HG03045 (cell line): ENCODE measurements around the gene B4GALNT1.
"Not testable (repeated sequence)": the region's sequence is repeated elsewhere in the genome, so short reads cannot be mapped to it uniquely, and the experiment has no call there.

Source experiments
- ATAC-seq: cut with Tn5 transposase; IDR thresholded peaks from one replicate; pipeline ENCODE4 v1.9.1; 2021; ENCODE audit warnings: mild to moderate bottlenecking, moderate library complexity; ENCODE audit not compliant: unreplicated experiment

B4GALNT1 gene

DNA sequence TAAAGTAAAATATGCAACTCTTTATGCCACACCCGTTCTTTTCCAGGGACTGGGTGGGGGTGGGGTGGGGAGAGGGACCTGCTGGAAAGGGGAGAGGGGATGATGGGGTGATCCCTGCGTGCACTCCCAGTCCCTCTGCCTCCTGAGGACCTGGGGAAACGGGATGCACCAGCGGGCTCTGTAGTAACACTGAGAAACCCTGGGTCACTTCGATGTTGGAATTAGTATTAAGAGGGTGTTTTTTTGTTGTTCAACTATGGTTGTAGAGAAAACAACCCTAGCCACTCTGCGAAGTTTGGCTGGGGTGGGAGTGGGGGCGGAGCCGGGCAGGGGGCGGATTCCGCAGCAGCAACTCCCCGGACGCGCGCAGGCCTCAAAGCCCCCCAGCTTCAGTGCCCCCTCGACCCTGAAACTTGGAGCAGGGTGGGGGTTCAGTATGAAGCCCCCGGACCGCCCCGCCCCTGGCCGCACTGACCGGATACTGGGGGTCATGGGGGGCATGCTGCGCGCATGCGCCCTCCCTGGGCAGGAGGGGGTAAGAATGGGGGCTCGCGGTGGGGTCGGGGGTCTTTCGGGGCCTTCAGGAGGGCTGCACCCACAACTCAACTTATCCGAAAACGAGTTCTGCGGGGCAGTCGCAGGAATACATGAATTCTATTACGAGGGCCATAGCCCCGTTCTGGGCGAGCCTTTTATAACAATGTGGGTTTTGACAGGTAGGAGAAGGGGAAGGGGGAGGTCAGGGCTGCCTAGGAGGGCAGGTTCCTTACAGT is 23.0 kb downstream of the B4GALNT1 start:
- ATAC-seq: no peak

DNA sequence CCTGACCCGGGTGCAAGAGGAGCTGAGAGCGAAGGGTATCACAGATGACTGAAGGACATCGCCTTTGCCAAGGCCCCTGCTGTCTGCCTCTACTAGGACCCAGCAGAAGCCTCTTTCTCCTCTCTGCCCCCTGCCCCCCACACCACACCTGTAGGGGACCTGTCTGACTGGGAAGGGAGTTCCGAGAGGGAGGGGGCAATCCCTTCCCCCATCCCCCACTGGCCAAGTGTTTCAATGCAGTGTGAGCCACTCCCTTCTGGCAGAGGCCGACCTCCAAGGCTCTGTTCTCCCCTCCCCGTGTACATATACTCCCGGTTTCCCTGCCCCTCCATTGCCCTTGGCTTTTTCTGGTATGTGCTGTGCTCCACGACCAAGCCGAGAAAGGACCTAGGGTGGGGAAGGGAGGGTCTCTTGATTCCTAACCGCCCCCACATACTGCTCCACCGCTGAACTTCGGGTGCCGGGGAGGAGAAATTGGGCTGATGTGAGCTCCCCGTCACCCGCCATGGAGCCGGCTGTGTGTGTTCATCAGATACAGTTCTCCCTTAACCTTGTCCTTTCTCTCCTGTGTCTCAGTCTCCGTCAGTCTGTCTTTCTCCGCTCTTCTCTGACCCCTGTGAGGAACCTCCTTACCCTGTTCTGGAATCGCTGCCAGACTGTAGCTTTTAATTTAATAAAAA is 23.8 kb downstream of the B4GALNT1 start:
- ATAC-seq: no peak

DNA sequence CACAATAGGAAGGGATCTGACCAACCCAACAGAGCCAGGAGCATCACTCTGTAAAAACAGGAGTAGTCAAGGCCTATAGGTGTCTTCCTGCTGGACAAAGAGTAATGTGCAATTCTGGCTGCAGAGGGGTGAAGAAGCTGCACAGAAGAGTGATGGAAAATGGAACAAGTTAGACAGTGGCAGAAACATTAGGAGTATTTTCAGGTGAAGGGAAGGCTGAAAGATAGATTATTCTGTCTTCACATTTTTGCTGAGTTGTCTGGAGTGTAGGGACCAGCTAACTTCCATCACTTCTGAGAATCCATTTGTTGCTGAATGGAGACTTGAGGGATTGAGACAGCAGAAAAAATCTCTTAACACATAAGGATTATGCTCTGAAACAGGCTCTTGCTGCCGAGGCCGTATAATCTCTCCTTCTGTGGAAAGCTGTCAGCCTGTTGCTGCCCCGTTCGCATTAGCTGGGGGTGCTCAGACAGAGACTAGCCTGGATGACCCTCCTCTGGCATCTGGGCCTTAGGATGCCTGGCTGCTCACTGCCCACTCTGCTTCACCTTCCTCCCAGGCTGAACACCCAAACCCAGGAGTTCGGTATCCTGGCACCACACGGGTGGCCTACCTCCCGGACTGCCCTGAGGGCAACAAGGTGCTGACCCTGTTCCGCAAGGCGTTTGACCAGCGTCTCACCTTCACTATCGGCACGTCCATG is 24.9 kb downstream of the B4GALNT1 start:
- no peak for ATAC-seq

DNA sequence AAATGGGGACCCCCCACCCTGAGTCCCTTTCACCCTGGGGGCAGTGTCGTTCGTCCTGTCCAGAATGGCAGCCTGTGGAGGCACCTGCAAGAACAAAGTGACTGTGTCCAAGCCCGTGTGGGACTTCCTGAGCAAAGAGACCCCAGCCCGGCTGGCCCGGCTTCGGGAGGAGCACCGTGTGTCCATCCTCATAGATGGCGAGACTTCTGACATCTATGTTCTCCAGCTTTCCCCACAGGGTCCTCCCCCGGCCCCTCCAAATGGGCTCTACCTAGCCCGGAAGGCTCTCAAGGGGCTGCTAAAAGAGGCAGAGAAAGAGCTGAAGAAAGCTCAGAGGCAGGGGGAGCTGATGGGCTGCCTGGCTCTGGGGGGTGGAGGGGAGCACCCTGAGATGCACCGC is 26.2 kb downstream of the B4GALNT1 start:
- ATAC-seq: no peak

DNA sequence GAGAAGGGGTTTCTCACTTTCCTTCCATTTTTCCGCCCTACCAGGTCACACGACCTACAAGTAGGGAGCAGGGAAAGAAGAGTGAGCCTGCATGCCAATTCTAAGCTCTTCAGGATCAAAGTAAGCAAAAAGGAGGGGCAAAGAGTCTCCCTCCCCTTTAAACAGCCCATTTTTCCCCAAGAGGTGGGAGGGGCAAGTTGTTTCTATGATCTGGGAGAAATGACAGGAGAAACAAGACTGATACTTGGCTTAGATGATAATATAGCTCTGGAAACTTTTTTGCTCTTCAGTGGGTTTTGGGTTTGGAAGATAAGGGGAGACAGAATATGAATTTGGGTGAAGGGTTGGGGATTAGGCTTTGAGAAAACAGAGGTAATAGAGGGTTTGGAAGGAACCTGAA is 26.6 kb downstream of the B4GALNT1 start:
- ATAC-seq: no peak

DNA sequence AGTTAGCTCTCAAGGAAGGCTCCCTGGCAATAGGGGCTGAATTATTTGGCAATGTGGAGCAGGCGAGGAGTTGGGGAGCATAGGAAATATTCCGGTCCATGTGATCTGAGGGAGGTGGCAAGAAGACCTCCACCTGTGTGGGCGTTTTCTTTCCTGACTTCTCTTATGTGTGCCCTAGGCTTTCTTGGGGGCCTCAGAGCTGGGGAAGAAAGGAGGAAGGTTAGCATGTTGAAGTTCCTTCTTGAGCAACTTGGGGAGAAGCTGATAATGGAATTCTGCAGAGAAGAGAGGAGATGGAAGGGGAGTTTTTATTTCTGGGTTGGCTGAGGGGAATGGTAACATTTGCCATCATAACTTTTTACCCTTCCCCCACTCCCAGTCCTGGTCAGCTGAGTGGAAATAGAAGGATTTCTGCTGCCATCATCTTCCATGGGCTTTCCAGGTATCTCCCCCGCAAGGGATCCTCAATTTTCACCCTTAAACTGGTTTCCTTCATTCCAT is 27.1 kb downstream of the B4GALNT1 start:
- no peak for ATAC-seq

DNA sequence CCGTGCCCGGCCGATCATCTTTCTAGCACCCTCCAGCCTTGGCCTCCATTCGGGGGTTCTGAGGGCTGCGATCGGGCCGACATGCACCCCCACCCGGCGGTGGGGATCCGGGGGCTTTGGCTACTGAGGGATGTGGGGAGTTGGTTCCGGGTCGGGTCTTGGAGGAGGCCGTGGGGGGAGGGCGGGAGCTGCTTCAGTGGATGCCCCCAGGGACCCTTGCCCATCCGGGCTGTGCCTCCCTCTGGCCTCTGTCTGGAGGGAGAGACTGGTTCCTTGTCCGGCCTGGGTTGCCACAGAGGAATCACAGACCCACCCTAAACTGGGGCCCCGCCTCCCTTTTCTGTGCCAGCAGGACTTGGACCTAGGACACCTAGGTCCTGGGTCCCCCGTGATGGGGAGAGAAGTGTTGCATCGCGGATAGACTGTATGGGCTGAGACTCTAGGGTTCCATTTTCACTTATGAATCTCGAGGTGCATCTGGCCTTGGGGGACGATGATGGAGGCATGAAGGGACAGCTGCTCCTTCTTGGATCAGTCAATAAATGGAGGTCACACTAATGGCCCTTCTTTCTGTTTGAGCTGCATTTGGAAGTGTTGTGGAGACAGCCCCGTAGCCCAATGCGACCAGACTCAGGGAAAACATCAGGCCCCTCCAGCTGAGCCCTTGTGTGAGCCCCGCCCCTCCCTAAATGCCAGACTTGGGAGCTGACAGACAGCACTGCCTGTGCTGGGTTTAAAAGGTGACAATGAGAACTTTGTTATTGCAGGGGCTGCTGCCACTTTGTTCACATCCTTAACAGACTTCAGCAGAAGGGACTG is 27.8 kb downstream of the B4GALNT1 start:
- ATAC-seq: no peak

DNA sequence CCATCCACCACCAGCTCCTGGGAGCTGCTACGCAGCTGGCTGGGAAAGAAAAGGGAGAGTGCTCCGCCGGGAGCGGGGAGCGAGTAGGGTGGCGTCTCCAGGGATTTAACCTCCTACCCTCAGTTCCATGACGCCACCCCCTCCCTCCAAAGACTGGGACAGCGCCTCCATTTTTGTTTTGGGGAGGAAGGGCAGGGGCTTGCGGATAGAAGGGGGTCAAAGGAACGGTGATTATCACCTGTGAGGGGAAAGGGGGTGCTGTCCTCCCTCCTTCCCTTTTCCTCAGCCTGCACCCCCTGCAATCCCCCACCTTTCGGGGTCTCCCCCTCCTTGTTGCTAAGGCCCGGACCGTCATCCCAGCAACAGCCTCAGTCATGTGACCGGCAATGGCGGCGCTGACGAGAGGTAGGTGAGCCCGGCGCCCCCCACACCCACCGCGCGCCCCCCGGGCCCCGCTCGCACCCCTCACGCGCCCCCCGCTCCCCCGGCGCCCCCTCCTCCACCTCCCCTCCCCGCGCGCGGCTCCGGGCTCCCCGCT is 28.5 kb downstream of the B4GALNT1 start, which contains the start of gene DTX3:
TSS of gene DTX3 (plus strand) at position 371 of the 538 bp plus-strand sequence. CDS start 1,694 bp downstream, outside the sequence.
- ATAC-seq: no peak

DNA sequence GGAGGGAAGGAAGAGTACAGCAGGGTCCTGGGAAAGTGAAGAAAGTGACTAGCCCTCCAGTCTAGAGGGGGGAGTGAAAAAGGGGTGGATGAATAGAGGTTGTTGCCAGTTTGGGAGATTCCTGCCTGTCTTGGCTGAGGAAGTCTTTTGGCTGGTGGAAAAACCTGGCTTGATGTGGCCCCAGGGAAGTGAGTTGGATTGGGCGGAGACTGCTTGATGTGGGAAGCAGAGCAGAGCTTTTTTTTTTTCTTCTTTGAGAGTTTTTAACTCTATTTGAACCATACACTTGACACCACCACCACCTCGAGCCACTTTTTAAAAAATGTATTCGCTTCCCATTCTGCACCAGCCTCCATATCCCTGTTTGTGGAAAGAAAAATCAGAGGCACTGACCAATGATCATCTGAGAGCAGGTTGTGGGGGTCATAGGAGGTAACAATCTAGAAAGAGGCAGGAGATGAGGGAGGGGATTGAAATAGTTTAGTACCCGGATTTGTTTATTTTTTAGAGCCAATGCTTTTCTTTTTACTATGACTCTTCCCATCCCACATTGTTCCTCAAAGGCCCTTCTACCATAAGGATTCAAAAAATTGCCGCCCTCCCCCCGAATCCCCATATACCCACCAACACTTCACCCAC is 29.1 kb downstream of the B4GALNT1 start:
- no peak for ATAC-seq

DNA sequence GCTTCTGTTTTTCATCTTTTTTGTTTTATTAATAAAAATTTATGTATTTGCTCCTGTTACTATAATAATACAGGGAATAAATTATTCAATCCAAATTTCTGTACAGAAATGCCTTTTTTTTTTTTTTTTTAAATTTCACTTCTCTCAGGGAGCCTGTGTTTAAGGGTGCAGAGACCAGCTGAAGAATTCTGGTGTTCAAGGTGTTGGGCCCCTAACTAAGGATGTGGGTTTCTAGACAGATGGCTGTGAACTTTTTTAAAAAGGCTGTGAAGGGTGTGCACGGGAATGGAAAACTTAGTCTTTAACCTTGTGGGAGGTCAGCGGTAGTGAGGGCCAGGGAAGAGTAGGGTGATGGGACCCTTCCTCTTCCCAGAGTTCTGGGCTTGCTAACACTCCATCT is 29.7 kb downstream of the B4GALNT1 start:
- ATAC-seq: no peak

DNA sequence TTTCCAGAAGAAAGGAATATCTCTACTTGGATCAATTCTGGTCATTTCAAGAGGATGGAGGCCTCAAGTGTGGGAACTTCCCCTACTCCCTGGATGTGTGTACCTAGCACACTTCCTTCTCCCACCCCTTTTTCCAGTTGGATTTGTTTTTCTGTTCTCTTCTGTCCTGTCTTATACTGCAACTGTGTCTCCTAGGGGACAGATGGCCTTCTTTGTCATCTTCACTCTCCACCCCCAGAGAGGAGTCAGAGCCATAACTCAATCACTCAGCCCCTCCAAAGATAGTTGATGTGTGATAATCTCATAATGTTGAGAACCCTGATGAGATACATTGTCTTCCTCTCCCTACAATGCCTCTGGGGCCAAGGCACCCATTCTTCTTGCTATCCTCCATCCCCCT is 30.5 kb downstream of the B4GALNT1 start:
- ATAC-seq: no peak

DNA sequence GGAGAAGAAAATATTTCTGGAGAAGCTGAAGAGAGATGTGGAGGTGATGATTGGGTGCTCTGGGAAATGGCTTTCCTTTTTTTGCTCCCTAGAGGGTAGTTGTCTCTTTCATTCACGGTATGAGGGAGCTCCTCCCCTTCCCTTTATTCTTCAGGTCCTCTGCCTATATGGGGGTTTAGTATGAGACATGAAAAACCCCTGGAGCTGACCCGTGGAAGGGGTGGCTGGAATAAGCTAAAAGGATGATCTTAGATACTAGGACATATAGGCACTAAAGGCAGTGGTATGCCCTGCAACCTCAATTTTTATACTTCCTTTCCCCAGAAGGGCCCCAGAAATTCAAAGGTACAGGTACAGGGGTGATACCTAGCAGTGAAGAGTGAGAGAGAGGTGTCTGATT is 32.6 kb downstream of the B4GALNT1 start:
- ATAC-seq: no peak

DNA sequence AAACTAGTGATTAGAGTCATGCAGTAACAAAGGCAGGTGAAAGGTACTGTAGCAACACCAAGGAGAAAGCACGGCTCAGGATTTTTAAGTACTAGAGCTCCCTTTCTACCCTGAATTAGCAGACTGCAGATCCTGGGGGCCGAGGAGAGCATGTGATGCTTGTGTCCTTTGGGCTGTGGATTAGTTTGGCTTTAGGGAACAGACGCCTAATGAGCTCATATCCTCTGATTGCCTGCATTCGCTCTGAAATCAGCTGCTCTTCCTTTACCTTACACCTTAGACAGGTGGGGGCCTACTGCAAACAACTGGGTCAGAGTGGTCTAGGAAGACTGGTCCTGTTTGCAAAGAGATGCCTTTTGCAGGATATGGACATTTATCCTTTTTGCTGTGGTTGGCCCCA is 39.8 kb downstream of the B4GALNT1 start:
- ATAC-seq: no peak

DNA sequence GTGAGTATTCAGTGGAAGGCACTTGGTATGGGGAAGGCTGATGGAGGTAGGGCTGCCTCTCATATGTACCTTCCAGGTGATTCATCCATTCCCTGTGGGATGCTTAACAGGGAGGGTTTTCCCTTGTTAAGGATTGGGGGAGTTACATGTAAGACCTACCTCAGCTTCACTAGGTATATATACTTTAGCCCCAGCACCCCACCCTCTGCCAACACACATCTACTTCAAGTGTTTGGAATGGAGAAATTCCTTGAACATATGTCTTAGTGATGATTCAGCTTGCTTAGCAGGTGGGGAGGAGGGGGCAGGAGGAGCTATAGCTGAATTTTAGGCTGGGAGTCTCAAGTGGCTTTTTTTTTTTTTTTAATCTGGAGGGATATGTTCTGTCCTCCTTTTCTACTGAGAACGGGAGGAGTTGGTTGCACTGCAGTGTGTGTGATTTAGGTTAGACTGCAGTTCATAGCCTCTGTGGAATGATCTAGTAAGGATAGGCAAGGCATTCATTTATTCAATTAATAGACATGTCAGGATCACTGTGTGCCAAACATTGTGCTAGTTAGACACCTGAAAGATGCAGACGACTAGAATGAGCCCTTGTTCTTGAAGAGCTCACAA is 40.3 kb downstream of the B4GALNT1 start:
- ATAC-seq: no peak

DNA sequence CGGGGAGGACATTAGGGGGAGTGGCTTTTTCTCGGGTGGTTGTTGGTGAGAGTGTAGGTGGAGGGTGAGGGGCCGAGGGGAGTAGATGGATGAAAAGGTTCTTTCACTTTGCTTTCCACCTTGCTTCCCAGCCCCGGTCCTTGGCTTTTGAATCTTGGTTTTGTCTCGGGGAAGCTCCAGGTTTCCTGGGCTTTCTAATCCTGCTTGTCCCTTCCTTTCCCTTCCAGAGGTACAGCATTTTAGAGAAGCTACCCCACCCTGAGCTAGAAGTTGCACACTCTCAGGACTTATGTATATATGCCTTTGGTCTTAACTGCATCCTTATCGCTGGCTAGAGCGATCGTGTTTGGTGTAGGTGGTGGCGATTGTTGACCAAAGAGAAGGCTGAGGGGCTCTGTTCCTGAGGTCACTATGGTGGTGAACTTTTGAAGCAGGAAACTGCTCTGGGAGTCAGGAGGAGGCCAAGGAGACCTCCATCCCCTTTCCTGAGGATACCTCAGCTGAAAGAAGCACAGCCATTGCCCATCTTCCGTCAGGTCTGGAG is 41.1 kb downstream of the B4GALNT1 start:
- no peak for ATAC-seq

DNA sequence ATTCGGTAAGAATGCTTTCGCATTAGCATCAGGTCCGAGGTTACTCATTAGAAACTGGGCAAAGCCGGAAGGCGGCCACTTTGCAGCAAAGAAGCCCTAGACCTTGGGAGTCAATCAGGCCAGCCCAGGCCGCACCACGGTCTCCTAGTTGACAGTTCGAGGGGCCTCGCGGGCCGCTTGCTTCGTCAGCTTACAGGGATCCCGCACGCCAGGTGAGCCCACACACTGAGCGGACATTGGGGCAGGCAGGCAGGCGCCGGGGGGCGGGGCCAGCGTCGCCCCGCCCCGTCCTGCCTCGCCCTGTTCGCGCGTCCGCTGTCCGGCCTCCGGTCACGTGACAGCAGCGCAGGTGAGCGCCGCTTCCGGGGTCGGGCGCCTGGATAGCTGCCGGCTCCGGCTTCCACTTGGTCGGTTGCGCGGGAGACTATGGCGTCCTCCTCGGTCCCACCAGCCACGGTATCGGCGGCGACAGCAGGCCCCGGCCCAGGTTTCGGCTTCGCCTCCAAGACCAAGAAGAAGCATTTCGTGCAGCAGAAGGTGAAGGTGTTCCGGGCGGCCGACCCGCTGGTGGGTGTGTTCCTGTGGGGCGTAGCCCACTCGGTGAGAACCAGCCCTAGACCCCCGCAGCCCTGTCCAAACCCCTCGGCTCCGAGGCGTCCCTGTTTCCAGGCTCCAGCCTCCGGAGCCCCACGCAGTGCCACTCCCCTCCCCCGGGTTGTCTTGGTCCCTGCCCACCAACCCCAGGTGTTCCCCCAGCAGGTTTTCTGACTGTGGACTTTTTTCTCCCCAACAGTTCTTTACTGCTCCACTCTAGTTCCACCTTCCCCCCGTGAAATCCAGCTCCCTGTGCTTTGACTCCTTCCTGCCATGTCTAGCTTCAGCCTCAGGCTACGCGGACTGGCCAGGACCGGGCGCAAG is 41.9 kb downstream of the B4GALNT1 start, which contains the start of gene PIP4K2C:
TSS of gene PIP4K2C (plus strand) at position 329 of the 918 bp plus-strand sequence. CDS start at position 427, 98 bp downstream.
- peak; percentile 98 for ATAC-seq

DNA sequence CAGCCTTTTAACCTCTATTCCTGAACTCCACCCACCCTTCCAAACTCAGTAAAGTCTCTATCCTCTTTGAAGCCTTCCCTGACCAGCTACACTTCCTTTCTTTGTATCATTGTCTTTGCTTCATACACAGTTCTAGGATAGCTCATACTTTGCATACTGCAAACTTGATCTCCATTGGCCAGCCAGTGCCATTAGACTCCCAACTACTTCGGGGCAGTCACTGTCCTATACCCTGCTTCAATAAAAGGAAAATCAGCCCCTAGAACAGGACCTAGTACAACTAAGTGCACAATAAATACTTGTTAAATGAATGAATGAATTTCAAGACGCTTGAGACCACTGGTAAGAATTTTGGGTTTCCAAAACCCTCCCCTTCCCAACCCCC is 42.5 kb downstream of the B4GALNT1 start:
- ATAC-seq: no peak

DNA sequence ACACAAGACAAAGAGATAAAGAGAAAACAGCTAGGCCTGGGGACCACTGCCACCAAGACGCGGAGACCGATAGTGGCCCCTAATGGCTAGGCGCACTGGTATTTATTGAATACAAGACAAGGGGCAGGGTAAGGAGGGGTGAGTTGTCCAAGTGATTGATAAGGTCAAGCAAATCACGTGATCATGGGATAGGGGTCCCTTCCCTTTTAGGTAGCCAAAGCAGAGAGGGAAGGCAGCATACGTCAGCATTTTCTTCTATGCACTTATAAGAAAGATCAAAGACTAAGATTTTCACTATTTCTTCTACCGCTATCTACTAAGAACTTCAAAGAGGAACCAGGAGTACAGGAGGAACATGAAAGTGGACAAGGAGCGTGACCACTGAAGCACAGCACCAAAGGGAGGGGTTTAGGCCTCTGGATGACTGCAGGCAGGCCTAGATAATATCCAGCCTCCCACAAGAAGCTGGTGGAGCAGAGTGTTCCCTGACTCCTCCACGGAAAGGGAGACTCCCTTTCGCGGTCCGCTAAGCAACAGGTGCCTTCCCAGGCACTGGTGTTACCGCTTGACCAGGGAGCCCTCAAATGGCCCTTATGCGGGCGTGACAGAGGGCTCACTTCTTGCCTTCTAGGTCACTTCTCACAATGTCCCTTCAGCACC is 43.9 kb downstream of the B4GALNT1 start:
- not testable (repeated sequence) for ATAC-seq
